ENCODE data around the gene RFX4. TPM values are rescaled to one million over a fixed set of nuclear protein-coding genes. Genes with fewer than 3 reads are reported as not detected.
"Not testable (repeated sequence)": the region's sequence is repeated elsewhere in the genome, so short reads cannot be mapped to it uniquely, and the experiment has no call there.

RFX4 gene
- total and polyA plus RNA-seq, 9 of the 15 experiments (the other 6 are each of a cell fraction or from before 2014, with no cell fraction given) = not detected

DNA sequence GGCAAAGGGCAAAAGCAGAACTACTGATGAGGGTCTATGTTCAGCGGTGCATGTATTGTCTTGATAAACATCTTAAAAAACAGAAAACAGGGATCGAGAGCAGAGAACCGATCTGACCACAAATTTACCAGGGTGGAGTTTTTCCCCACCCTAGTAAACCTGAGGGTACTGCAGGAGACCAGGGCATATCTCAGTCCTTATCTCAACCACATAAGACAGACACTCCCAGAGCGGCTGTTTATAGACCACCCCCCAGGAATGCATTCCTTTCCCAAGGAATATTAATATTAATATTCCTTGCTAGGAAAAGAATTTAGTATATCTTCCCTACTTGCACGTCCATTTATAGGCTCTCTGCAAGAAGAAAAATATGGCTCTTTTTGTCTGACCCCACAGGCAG lies 37.8 kb downstream of the RFX4 start:
- DNase-seq (ENCODE audit: extremely low read depth in 1 of 4, low spot score in 3 of 4); ATAC-seq; H4K20me1 ChIP-seq (replicated peaks; ENCODE audit: control insufficient read depth, insufficient read depth, low read length); in situ Hi-C loops (cut with MboI); H3K4me2 ChIP-seq (ENCODE audit: insufficient read depth, low read length); FAIRE-seq; H2AFZ ChIP-seq (ENCODE audit: low read depth, low read length); BruUV-seq (replicated peaks); POLR2A ChIA-PET; H3K9ac ChIP-seq (ENCODE audit: insufficient read depth in 1 of 2, low read depth in 2 of 2, low read length in 2 of 2); H3K27ac ChIP-seq (ENCODE audit: extremely low read depth, low read depth, low read length); H3K4me3 ChIP-seq; H3K9me1 ChIP-seq (ENCODE audit: control insufficient read depth, insufficient read depth, low read length); CTCF ChIA-PET (ENCODE audit: low intra/inter-chr PET ratio); H3K4me1 ChIP-seq (replicated peaks in 1 of 2; ENCODE audit: control insufficient read depth in 2 of 2, insufficient read depth in 2 of 2, low read length in 2 of 2); H3K36me3 ChIP-seq (ENCODE audit: control insufficient read depth, insufficient read depth, low read length); H3K27me3 ChIP-seq (ENCODE audit: control insufficient read depth in 2 of 2, insufficient read depth in 2 of 2, low read length in 2 of 2); intact Hi-C loops (cut with micrococcal nuclease); H3K79me2 ChIP-seq (ENCODE audit: control insufficient read depth, insufficient read depth, low read length); H3K9me3 ChIP-seq (replicated peaks; ENCODE audit: control insufficient read depth, insufficient read depth, low read depth, low read length): not testable (repeated sequence)
- WGBS (ENCODE audit: insufficient coverage, low coverage, missing lambda C conversion rate) = 3% methylated on average over 5 of the region's 5 CpGs
- TF ChIP-seq TRIM24 (IDR thresholded peaks at IDR 0.05) = 0 out of 4 replicates have a peak, but pooled peaks of 1 of the 2 experiments have one; percentile 12
- peak; percentile 70; the same call in 1 of the 2 replicates for TF ChIP-seq TRIM28 (IDR thresholded peaks at IDR 0.05)

DNA sequence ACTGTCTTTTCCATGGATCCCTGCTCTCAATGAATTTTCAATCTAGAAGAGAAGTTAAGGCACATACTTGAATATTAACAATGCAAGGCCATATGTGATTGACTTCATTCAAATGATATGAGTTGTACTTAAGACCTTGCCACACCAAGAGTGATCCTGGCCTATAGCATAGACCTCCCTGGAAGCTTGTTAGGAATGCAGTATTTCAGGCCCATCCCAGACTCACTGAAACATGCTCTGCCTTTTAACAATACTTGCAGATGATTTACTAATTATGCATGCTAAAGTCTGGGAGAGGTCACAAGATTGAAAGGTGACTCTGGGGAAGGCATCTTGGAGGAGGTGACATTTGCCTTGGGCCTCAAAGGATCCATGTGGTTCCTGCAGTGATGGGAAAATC lies 43.2 kb downstream of the RFX4 start:
- Histone ChIP-seq H3K9me3 (replicated peaks; ENCODE audit: control insufficient read depth, insufficient read depth, low read depth, low read length) (no peaks in the 10 kb centered on the region), H4K20me1 (replicated peaks; ENCODE audit: control insufficient read depth, insufficient read depth, low read length) (no peaks in the 10 kb centered on the region), H3K4me3 (no peak overlapping the region), H3K9me1 (ENCODE audit: control insufficient read depth, insufficient read depth, low read length) (no peaks in the 10 kb centered on the region), H3K4me2 (ENCODE audit: insufficient read depth, low read length) (no peak overlapping the region), H2AFZ (ENCODE audit: low read depth, low read length) (no peak overlapping the region), H3K4me1 (replicated peaks in 1 of 2; ENCODE audit: control insufficient read depth in 2 of 2, insufficient read depth in 2 of 2, low read length in 2 of 2) (no peaks in the 10 kb centered on the region), H3K27me3 (ENCODE audit: control insufficient read depth in 2 of 2, insufficient read depth in 2 of 2, low read length in 2 of 2) (peaks cover 0 to 14% of the 10 kb centered on the region in 2 experiments; a peak in 3 of 5 replicates), H3K36me3 (ENCODE audit: control insufficient read depth, insufficient read depth, low read length) (no peaks in the 10 kb centered on the region), H3K9ac (ENCODE audit: insufficient read depth in 1 of 2, low read depth in 2 of 2, low read length in 2 of 2) (no peak overlapping the region), H3K27ac (ENCODE audit: extremely low read depth, low read depth, low read length) (no peak overlapping the region), H3K79me2 (ENCODE audit: control insufficient read depth, insufficient read depth, low read length) (no peaks in the 10 kb centered on the region)
- FAIRE-seq = no peak
- intact Hi-C loops (cut with micrococcal nuclease) = no loop called here
- no peak for ATAC-seq
- ChIA-PET CTCF (ENCODE audit: low intra/inter-chr PET ratio) (no interaction called here), POLR2A (no interaction called here)
- no TSS peak for BruUV-seq (replicated peaks)
- in situ Hi-C loops (cut with MboI) = no loop called here
- no peak for DNase-seq (ENCODE audit: extremely low read depth in 1 of 4, low spot score in 3 of 4)
- TF ChIP-seq KDM1A (IDR thresholded peaks at IDR 0.05) = no peak
- TF ChIP-seq GTF3C2 (IDR thresholded peaks at IDR 0.05; ENCODE audit: borderline replicate concordance, extremely low read depth, insufficient read length) = no peak
- no peak for TF ChIP-seq ZNF785 (CRISPR knock-in tag; IDR thresholded peaks at IDR 0.05)
- TF ChIP-seq ZBTB1 (CRISPR knock-in tag; IDR thresholded peaks at IDR 0.05; ENCODE audit: borderline replicate concordance, low read depth) = no peak
- TF ChIP-seq PML (IDR thresholded peaks at IDR 0.05; ENCODE audit: low read length) = no peak
- TF ChIP-seq STAT5B (CRISPR knock-in tag; IDR thresholded peaks at IDR 0.05) = no peak
- no peak for TF ChIP-seq SMAD1 (IDR thresholded peaks at IDR 0.05; ENCODE audit: low read depth, low read length, partially characterized antibody)
- TF ChIP-seq, protein P1, sequence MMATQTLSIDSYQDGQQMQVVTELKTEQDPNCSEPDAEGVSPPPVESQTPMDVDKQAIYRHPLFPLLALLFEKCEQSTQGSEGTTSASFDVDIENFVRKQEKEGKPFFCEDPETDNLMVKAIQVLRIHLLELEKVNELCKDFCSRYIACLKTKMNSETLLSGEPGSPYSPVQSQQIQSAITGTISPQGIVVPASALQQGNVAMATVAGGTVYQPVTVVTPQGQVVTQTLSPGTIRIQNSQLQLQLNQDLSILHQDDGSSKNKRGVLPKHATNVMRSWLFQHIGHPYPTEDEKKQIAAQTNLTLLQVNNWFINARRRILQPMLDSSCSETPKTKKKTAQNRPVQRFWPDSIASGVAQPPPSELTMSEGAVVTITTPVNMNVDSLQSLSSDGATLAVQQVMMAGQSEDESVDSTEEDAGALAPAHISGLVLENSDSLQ (IDR thresholded peaks at IDR 0.05) = no peak
- TF ChIP-seq, protein P2, sequence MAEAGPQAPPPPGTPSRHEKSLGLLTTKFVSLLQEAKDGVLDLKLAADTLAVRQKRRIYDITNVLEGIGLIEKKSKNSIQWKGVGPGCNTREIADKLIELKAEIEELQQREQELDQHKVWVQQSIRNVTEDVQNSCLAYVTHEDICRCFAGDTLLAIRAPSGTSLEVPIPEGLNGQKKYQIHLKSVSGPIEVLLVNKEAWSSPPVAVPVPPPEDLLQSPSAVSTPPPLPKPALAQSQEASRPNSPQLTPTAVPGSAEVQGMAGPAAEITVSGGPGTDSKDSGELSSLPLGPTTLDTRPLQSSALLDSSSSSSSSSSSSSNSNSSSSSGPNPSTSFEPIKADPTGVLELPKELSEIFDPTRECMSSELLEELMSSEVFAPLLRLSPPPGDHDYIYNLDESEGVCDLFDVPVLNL (CRISPR knock-in tag; IDR thresholded peaks at IDR 0.05; ENCODE audit: low read depth) = no peak
- TF ChIP-seq ZBED1 (IDR thresholded peaks at IDR 0.05) = no peak
- TF ChIP-seq PTRF (tag; IDR thresholded peaks at IDR 0.05) = no peak
